IMR-90 (cell line): Measurements from ENCODE around the gene CTXN3. TPM values are rescaled to one million over a fixed set of nuclear protein-coding genes. Genes with fewer than 3 reads are reported as not detected.
A peak's percentile ranks its signal among the peaks of the same experiment; 100 is the strongest.

Experiments
- ATAC-seq: fragments of 200-7000 bp; cut with Tn5 transposase; 2 replicates; pipeline ENCODE4 v1.9.1; 2020; ENCODE audit warnings: low read depth, mild to moderate bottlenecking, moderate library complexity
- BruUV-seq: library from RNA; stranded (reverse); fragments of 400-500 nt; replicated peaks from 2 replicates; lab custom pipeline; 2021; lab: Mats Ljungman, UMichigan
- CTCF ChIA-PET: fragments of 300-600 bp; formaldehyde crosslinking; extraction: SDS; loops from one replicate; lab custom pipeline; 2021; ENCODE audit warnings: antibody characterized with exemption; lab: Yijun Ruan, JAX
- POLR2A ChIA-PET: fragments of 300-600 bp; sonication (Branson Sonifier 250); formaldehyde crosslinking; loops from one replicate; lab custom pipeline; 2022; ENCODE audit warnings: antibody characterized with exemption; ENCODE audit not compliant: unreplicated experiment; lab: Charles Lee
- DNase-seq: peaks from one replicate; pipeline ENCODE4 v3.0.0; 2013
- H2AFZ ChIP-seq: replicated peaks from 2 replicates; pipeline ENCODE3; 2013; ENCODE audit warnings: low read length, mild to moderate bottlenecking; ENCODE audit not compliant: poor library complexity
- H2AK5ac ChIP-seq: 2 replicates; pipeline ENCODE4 v1.6.1; 2013; ENCODE audit warnings: low read depth, low read length, inconsistent platforms
- H2AK9ac ChIP-seq: replicated peaks from 2 replicates; pipeline ENCODE3; 2013; ENCODE audit warnings: mild to moderate bottlenecking, low read depth, low read length, moderate library complexity; ENCODE audit not compliant: poor library complexity
- H2BK120ac ChIP-seq: 2 replicates; pipeline ENCODE4 v1.6.1; 2013; ENCODE audit warnings: low read depth, low read length, inconsistent platforms
- H2BK15ac ChIP-seq: 3 replicates; pipeline ENCODE4 v1.6.1; 2013; ENCODE audit warnings: low read depth, low read length, inconsistent platforms
- H2BK20ac ChIP-seq: 2 replicates; pipeline ENCODE4 v1.6.1; 2013; ENCODE audit warnings: low read depth, mild to moderate bottlenecking, inconsistent platforms, low read length, moderate library complexity
- H2BK5ac ChIP-seq: 2 replicates; pipeline ENCODE4 v1.6.1; 2013; ENCODE audit warnings: mild to moderate bottlenecking, low read depth, low read length, inconsistent platforms; ENCODE audit not compliant: poor library complexity, severe bottlenecking
- H3K14ac ChIP-seq: replicated peaks from 2 replicates; pipeline ENCODE4 v1.6.1; 2013; ENCODE audit warnings: low read depth, low read length, inconsistent platforms
- H3K18ac ChIP-seq: 2 replicates; pipeline ENCODE4 v1.6.1; 2013; ENCODE audit warnings: low read depth, low read length, control low read depth
- H3K23ac ChIP-seq: 2 replicates; pipeline ENCODE4 v1.6.1; 2013; ENCODE audit warnings: low read depth, low read length, inconsistent platforms
- H3K27ac ChIP-seq: 2 replicates; pipeline ENCODE4 v1.5.1; 2013; ENCODE audit warnings: mild to moderate bottlenecking, control low read depth, low read length; ENCODE audit not compliant: insufficient read depth
- H3K27me3 ChIP-seq: 2 replicates; pipeline ENCODE4 v1.6.1; 2013; ENCODE audit warnings: low read length; ENCODE audit not compliant: control insufficient read depth, insufficient read depth
- H3K36me3 ChIP-seq: 2 replicates; pipeline ENCODE4 v1.6.1; 2013; ENCODE audit warnings: low read length, mixed read lengths; ENCODE audit not compliant: control insufficient read depth, insufficient read depth
- H3K4ac ChIP-seq: 2 replicates; pipeline ENCODE4 v1.6.1; 2013; ENCODE audit warnings: low read depth, low read length, inconsistent platforms
- H3K4me1 ChIP-seq: 2 replicates; pipeline ENCODE4 v1.6.1; 2013; ENCODE audit warnings: low read length, mixed read lengths; ENCODE audit not compliant: control insufficient read depth, insufficient read depth
- H3K4me2 ChIP-seq: 2 replicates; pipeline ENCODE4 v1.6.1; 2013; ENCODE audit warnings: low read depth, mild to moderate bottlenecking, control low read depth, low read length, moderate library complexity
- H3K4me3 ChIP-seq: 2 replicates; pipeline ENCODE4 v1.5.1; 2013; ENCODE audit warnings: low read depth, mild to moderate bottlenecking, control low read depth, low read length, moderate library complexity; ENCODE audit not compliant: insufficient read depth
- H3K56ac ChIP-seq: 2 replicates; pipeline ENCODE4 v1.6.1; 2013; ENCODE audit warnings: low read length, inconsistent platforms; ENCODE audit not compliant: insufficient read depth; ENCODE audit errors: extremely low read depth
- H3K79me1 ChIP-seq, 2 experiments: 2 replicates each; pipeline ENCODE4 v1.6.1; 2013; ENCODE audit warnings: low read length in 2 of 2, inconsistent platforms in 1 of 2, low read depth in 1 of 2
- H3K9ac ChIP-seq: 2 replicates; pipeline ENCODE4 v1.6.1; 2013; ENCODE audit warnings: low read depth, low read length, control low read depth
- H3K9me1 ChIP-seq: 2 replicates; pipeline ENCODE4 v1.6.1; 2013; ENCODE audit warnings: low read length, inconsistent platforms; ENCODE audit not compliant: insufficient read depth
- H3K9me3 ChIP-seq: 2 replicates; pipeline ENCODE4 v1.6.1; 2013; ENCODE audit warnings: low read length; ENCODE audit not compliant: control insufficient read depth, insufficient read depth
- H4K20me1 ChIP-seq: 2 replicates; pipeline ENCODE4 v1.6.1; 2013; ENCODE audit warnings: low read length, inconsistent platforms; ENCODE audit not compliant: insufficient read depth
- H4K5ac ChIP-seq: 2 replicates; pipeline ENCODE4 v1.6.1; 2013; ENCODE audit warnings: mild to moderate bottlenecking, low read depth, low read length, control low read depth
- H4K8ac ChIP-seq, 2 experiments: 2 replicates each; pipeline ENCODE4 v1.6.1; 2013; ENCODE audit warnings: low read depth in 2 of 2, low read length in 2 of 2, control low read depth in 1 of 2, inconsistent platforms in 1 of 2
- H4K91ac ChIP-seq: 2 replicates; pipeline ENCODE4 v1.6.1; 2013; ENCODE audit warnings: low read depth, low read length, inconsistent platforms; ENCODE audit not compliant: insufficient read depth
- BHLHE40 ChIP-seq: fragments of 150-350 bp; IDR thresholded peaks from 2 replicates; pipeline ENCODE4 v1.6.1; 2016; ENCODE audit warnings: mild to moderate bottlenecking, low read depth, low read length
- CTCF ChIP-seq: conservative IDR thresholded peaks from 2 replicates; pipeline ENCODE4 v1.5.1; 2012; ENCODE audit warnings: mild to moderate bottlenecking, low read depth, low read length, improper control_type of control experiment
- ELK1 ChIP-seq: fragments of 150-350 bp; IDR thresholded peaks from 2 replicates; pipeline ENCODE4 v1.6.1; 2016; ENCODE audit warnings: low read depth, mild to moderate bottlenecking, low read length, moderate library complexity, borderline replicate concordance
- MAZ ChIP-seq: IDR thresholded peaks from 2 replicates; pipeline ENCODE4 v1.6.1; 2012; ENCODE audit warnings: low read depth, mild to moderate bottlenecking, low read length, improper control_type of control experiment, moderate library complexity, borderline replicate concordance
- MXI1 ChIP-seq: IDR thresholded peaks from 2 replicates; pipeline ENCODE4 v1.6.1; 2012; ENCODE audit warnings: low read depth, mild to moderate bottlenecking, low read length, moderate library complexity, borderline replicate concordance
- NFE2L2 ChIP-seq: fragments of 150-350 bp; IDR thresholded peaks from 2 replicates; pipeline ENCODE4 v1.6.1; 2016; ENCODE audit warnings: low read depth, mild to moderate bottlenecking, low read length
- POLR2A ChIP-seq: IDR thresholded peaks from 2 replicates; pipeline ENCODE4 v1.6.1; 2012; ENCODE audit warnings: mild to moderate bottlenecking, low read depth, low read length
- RAD21 ChIP-seq: IDR thresholded peaks from 2 replicates; pipeline ENCODE4 v1.6.1; 2012; ENCODE audit warnings: low read length, improper control_type of control experiment
- RCOR1 ChIP-seq: IDR thresholded peaks from 2 replicates; pipeline ENCODE4 v1.6.1; 2012; ENCODE audit warnings: mild to moderate bottlenecking, low read length, improper control_type of control experiment; ENCODE audit not compliant: insufficient replicate concordance
- RFX5 ChIP-seq: IDR thresholded peaks from 2 replicates; pipeline ENCODE4 v1.8.0; 2012; ENCODE audit warnings: low read depth, mild to moderate bottlenecking, low read length, moderate library complexity
- SMC3 ChIP-seq: fragments of 150-350 bp; IDR thresholded peaks from 2 replicates; pipeline ENCODE4 v1.6.1; 2016; ENCODE audit warnings: low read depth, mild to moderate bottlenecking, antibody characterized with exemption, low read length, moderate library complexity
- USF2 ChIP-seq: fragments of 150-350 bp; IDR thresholded peaks from 2 replicates; pipeline ENCODE4 v1.6.1; 2017; ENCODE audit warnings: mild to moderate bottlenecking, antibody characterized with exemption, low read length, low read depth
- WGBS, 2 experiments: methylation state at CpG; one replicate each; pipeline versions ENCODE4 v1.1.5 to v1.1.7; 2013; ENCODE audit warnings: missing lambda C conversion rate in 2 of 2; ENCODE audit not compliant: insufficient read length in 1 of 2; ENCODE audit errors: extremely low coverage in 2 of 2; 5-methylcytosine and 5-hydroxymethylcytosine counted together
- dilution Hi-C: fragments of 300-500 bp; cut with HindIII; formaldehyde crosslinking; loops from one replicate; pipeline ENCODE4 v1.14.3; 2018; ENCODE audit warnings: low sequenced_read_pairs; ENCODE audit not compliant: unreplicated experiment
- in situ Hi-C: fragments of 300-500 bp; cut with MboI; formaldehyde crosslinking; loops from 3 replicates; pipeline ENCODE4 v1.14.3; 2019; ENCODE audit warnings: low sequenced_read_pairs, inconsistent platforms, mixed read lengths
- intact Hi-C: fragments of 100-400 bp; cut with micrococcal nuclease; formaldehyde crosslinking; loops from 2 replicates; pipeline ENCODE4 v1.10.0; 2022
- polyA plus RNA-seq, 3 experiments: library from polyadenylated mRNA; depleted of rRNA; stranded (reverse); fragments of >200 nt; gene quantifications; 2 replicates each; pipeline ENCODE4 v1.2.3, GENCODE V29; 2012; ENCODE audit warnings: low replicate concordance in 1 of 3
- total RNA-seq: library from RNA; depleted of rRNA; stranded (reverse); fragments of >200 nt; gene quantifications from 2 replicates; pipeline ENCODE4 v1.2.3, GENCODE V29; 2012

The CTXN3 gene
- total and polyA plus RNA-seq, 2 of the 4 experiments (the other 2 are of a cell fraction), result not detected

GRCh38 chr5:127706691-127707090, 57.8 kb downstream of the CTXN3 start:
- ATAC-seq (peak; percentile 11; the same call in 1 of the 2 replicates), DNase-seq (no peak)
- Histone ChIP-seq H3K56ac (no peak overlapping the region), H3K23ac (no peak overlapping the region), H3K27me3 (peaks cover 2% of the 10 kb centered on the region; the same call in 1 of the 2 replicates), H3K4me1 (peaks cover 3% of the 10 kb centered on the region; the same call in 1 of the 2 replicates), H4K20me1 (no peaks in the 10 kb centered on the region), H3K9ac (no peak overlapping the region), H4K5ac (no peak overlapping the region), H2BK15ac (no peak overlapping the region), H2BK20ac (no peak overlapping the region), H3K14ac (no peak overlapping the region), H2AFZ (no peak overlapping the region), H3K4ac (no peak overlapping the region), H3K18ac (no peak overlapping the region), H2BK5ac (no peak overlapping the region), H4K91ac (no peak overlapping the region), H3K4me2 (no peak overlapping the region), H2BK120ac (no peak overlapping the region), H3K36me3 (no peaks in the 10 kb centered on the region), H4K8ac (no peak overlapping the region), H2AK5ac (no peak overlapping the region), H3K27ac (no peak overlapping the region), H3K4me3 (no peak overlapping the region), H3K9me3 (no peaks in the 10 kb centered on the region), H3K9me1 (no peaks in the 10 kb centered on the region), H3K79me1 (no peaks in the 10 kb centered on the region), H2AK9ac (no peak overlapping the region)
- ChIA-PET CTCF (no interaction called here), POLR2A (no interaction called here)
- WGBS, 2 experiments, result 86% methylated on average over 1 of the region's 1 CpG; no CpG with 5 or more reads in 1 of the 2 experiments
- BruUV-seq, result no TSS peak
- TF ChIP-seq CTCF (no peak), USF2 (no peak), POLR2A (no peak), NFE2L2 (no peak), BHLHE40 (no peak), SMC3 (no peak), RFX5 (no peak), MXI1 (no peak), MAZ (no peak), RCOR1 (no peak), ELK1 (no peak), RAD21 (no peak)
- dilution Hi-C loops, result no loop called here
- intact Hi-C loops, result no loop called here
- in situ Hi-C loops, result no loop called here
